Activated CD8-positive, alpha-beta memory T cell treated with anti-CD3 and anti-CD28 coated beads, Interleukin-2, amount 10 ng/mL, durations not matched to agents 7 days and 5 days (primary cell): ENCODE results near the gene RSBN1L. TPM values are rescaled to one million over a fixed set of nuclear protein-coding genes. Genes with fewer than 3 reads are reported as not detected.
"Not testable (repeated sequence)": the region's sequence is repeated elsewhere in the genome, so short reads cannot be mapped to it uniquely, and the experiment has no call there.

Experiments used
- ATAC-seq: fragments of 150-1000 bp; cut with Tn5 transposase; one replicate; pipeline ENCODE4 v1.10.0; 2021; ENCODE audit warnings: moderate library complexity
- CTCF ChIA-PET: fragments of 350-600 bp; sonication (Branson Sonifier 250); formaldehyde crosslinking; loops from one replicate; lab custom pipeline; 2021; ENCODE audit warnings: antibody characterized with exemption; lab: Charles Lee
- DNase-seq: peaks from one replicate; pipeline ENCODE4 v3.0.0-alpha.2; 2020
- H3K27ac Mint-ChIP-seq: one replicate; pipeline ENCODE4 v1.8.0; 2021; ENCODE audit warnings: mild to moderate bottlenecking, mixed read lengths
- H3K27me3 Mint-ChIP-seq: one replicate; pipeline ENCODE4 v1.8.0; 2021; ENCODE audit warnings: mixed read lengths
- H3K36me3 Mint-ChIP-seq: one replicate; pipeline ENCODE4 v1.8.0; 2021; ENCODE audit warnings: mild to moderate bottlenecking, mixed read lengths
- H3K4me1 Mint-ChIP-seq: one replicate; pipeline ENCODE4 v1.8.0; 2021; ENCODE audit warnings: mixed read lengths
- H3K4me3 Mint-ChIP-seq: one replicate; pipeline ENCODE4 v1.8.0; 2021; ENCODE audit warnings: mild to moderate bottlenecking, moderate library complexity, mixed read lengths
- H3K9me3 Mint-ChIP-seq: one replicate; pipeline ENCODE4 v1.8.0; 2022; ENCODE audit warnings: low read depth, mixed read lengths
- total RNA-seq, 2 experiments: library from RNA; stranded (reverse); gene quantifications; one replicate each; pipeline ENCODE4 v1.2.3, GENCODE V29; 2021

RSBN1L gene
- total RNA-seq, 2 experiments from 2014 or later: 23.3 to 26.7 TPM

GRCh38 chr7:77693830-77694583 lies 2.3 kb upstream of the RSBN1L start:
- no peak for ATAC-seq
- Mint-ChIP-seq H3K9me3 (no peaks in the 10 kb centered on the region), H3K4me1 (peaks cover 23% of the 10 kb centered on the region), H3K27me3 (no peaks in the 10 kb centered on the region), H3K27ac (no peak overlapping the region), H3K4me3 (peak overlapping the region; percentile 19), H3K36me3 (peaks cover 19% of the 10 kb centered on the region)
- CTCF ChIA-PET: interaction anchor here (1.8 kb wide), 1 partner anchor 42 kb away, joined by 6 read pairs; no protein-coding TSS in a partner anchor
- DNase-seq: no peak

- Mint-ChIP-seq H3K27ac (peak overlapping the region; percentile 96), H3K9me3 (no peaks in the 10 kb centered on the region), H3K27me3 (no peaks in the 10 kb centered on the region), H3K4me3 (peak overlapping the region; percentile 95), H3K36me3 (peaks cover 28% of the 10 kb centered on the region), H3K4me1 (peaks cover 40% of the 10 kb centered on the region)
- peak; percentile 43 for ATAC-seq
- peak; percentile 73 for DNase-seq
- CTCF ChIA-PET: interaction anchor here (0.8 to 2.2 kb wide), 11 partner anchors 10 to 102 kb away, joined by 3 to 7 read pairs (median 5); partner anchors contain the start of genes PHTF2 and TMEM60
Observed at GRCh38 chr7:77696643-77697534, 630 bp downstream of the RSBN1L start.

GRCh38 chr7:77697535-77697831 lies 1.2 kb downstream of the RSBN1L start:
- H3K27me3 Mint-ChIP-seq: no peaks in the 10 kb centered on the region
- H3K9me3 Mint-ChIP-seq: no peaks in the 10 kb centered on the region
- peak overlapping the region; percentile 95 for H3K4me3 Mint-ChIP-seq
- peaks cover 28% of the 10 kb centered on the region for H3K36me3 Mint-ChIP-seq
- H3K4me1 Mint-ChIP-seq: peaks cover 42% of the 10 kb centered on the region
- H3K27ac Mint-ChIP-seq: peak overlapping the region; percentile 96
- CTCF ChIA-PET: interaction anchor here (0.7 to 2.0 kb wide), 5 partner anchors 17 to 62 kb away, joined by 3 to 6 read pairs (median 5); no protein-coding TSS in a partner anchor
- no peak for ATAC-seq
- DNase-seq: no peak

- peaks cover 33% of the 10 kb centered on the region for H3K36me3 Mint-ChIP-seq
- ATAC-seq (no peak), DNase-seq (no peak)
- H3K4me1 Mint-ChIP-seq: peaks cover 45% of the 10 kb centered on the region
- no peaks in the 10 kb centered on the region for H3K9me3 Mint-ChIP-seq
- CTCF ChIA-PET: interaction anchor here (0.7 to 2.0 kb wide), 7 partner anchors 16 to 61 kb away, joined by 3 to 6 read pairs (median 4); no protein-coding TSS in a partner anchor
- peak overlapping the region; percentile 96 for H3K27ac Mint-ChIP-seq
- H3K4me3 Mint-ChIP-seq: peak overlapping the region; percentile 95
- H3K27me3 Mint-ChIP-seq: no peaks in the 10 kb centered on the region
Observed at GRCh38 chr7:77698042-77698625, 1.9 kb downstream of the RSBN1L start.

- no peaks in the 10 kb centered on the region for H3K9me3 Mint-ChIP-seq
- peaks cover 42% of the 10 kb centered on the region for H3K4me1 Mint-ChIP-seq
- ATAC-seq (no peak), DNase-seq (no peak)
- H3K36me3 Mint-ChIP-seq: peaks cover 32% of the 10 kb centered on the region
- peak overlapping the region; percentile 48 for H3K27ac Mint-ChIP-seq
- no peaks in the 10 kb centered on the region for H3K27me3 Mint-ChIP-seq
- H3K4me3 Mint-ChIP-seq: peak overlapping the region; percentile 60
- CTCF ChIA-PET: interaction anchor here (1.1 to 1.5 kb wide), 3 partner anchors 48 to 58 kb away, joined by 3 to 4 read pairs (median 4); no protein-coding TSS in a partner anchor
Observed at GRCh38 chr7:77699056-77699455, 2.8 kb downstream of the RSBN1L start.

GRCh38 chr7:77702513-77702912 lies 6.3 kb downstream of the RSBN1L start:
- Mint-ChIP-seq H3K27ac (peak overlapping the region; percentile 41), H3K27me3 (no peaks in the 10 kb centered on the region), H3K9me3 (no peaks in the 10 kb centered on the region), H3K36me3 (peaks cover 36% of the 10 kb centered on the region), H3K4me3 (no peak overlapping the region), H3K4me1 (peaks cover 38% of the 10 kb centered on the region)
- ATAC-seq (no peak), DNase-seq (no peak)
- CTCF ChIA-PET: interaction anchor here (1.1 kb wide), 1 partner anchor 51 kb away, joined by 3 read pairs; no protein-coding TSS in a partner anchor

- Mint-ChIP-seq H3K36me3 (peaks cover 37% of the 10 kb centered on the region), H3K27ac (no peak overlapping the region)
Observed at GRCh38 chr7:77702968-77703472, 6.8 kb downstream of the RSBN1L start.

GRCh38 chr7:77703669-77704068 lies 7.4 kb downstream of the RSBN1L start:
- CTCF ChIA-PET: interaction anchor here (1.2 kb wide), 1 partner anchor 27 kb away, joined by 3 read pairs; no protein-coding TSS in a partner anchor
- peaks cover 38% of the 10 kb centered on the region for H3K4me1 Mint-ChIP-seq

More at GRCh38 chr7:77702968-77703472, 6.8 kb downstream of the RSBN1L start:
- DNase-seq (no peak), ATAC-seq (no peak)
- Mint-ChIP-seq H3K27me3 (no peaks in the 10 kb centered on the region), H3K4me1 (peaks cover 39% of the 10 kb centered on the region), H3K4me3 (no peak overlapping the region), H3K9me3 (no peaks in the 10 kb centered on the region)
- CTCF ChIA-PET: interaction anchor here (1.1 to 1.2 kb wide), 2 partner anchors 28 to 52 kb away, joined by 3 read pairs; no protein-coding TSS in a partner anchor

GRCh38 chr7:77707504-77707992 lies 11.3 kb downstream of the RSBN1L start:
- Mint-ChIP-seq H3K4me1 (peaks cover 22% of the 10 kb centered on the region), H3K36me3 (peaks cover 42% of the 10 kb centered on the region), H3K27me3 (no peaks in the 10 kb centered on the region), H3K9me3 (no peaks in the 10 kb centered on the region), H3K27ac (no peak overlapping the region), H3K4me3 (no peak overlapping the region)
- CTCF ChIA-PET: no interaction called here
- no peak for ATAC-seq
- no peak for DNase-seq

More at GRCh38 chr7:77703669-77704068, 7.4 kb downstream of the RSBN1L start:
- H3K27me3 Mint-ChIP-seq, H3K4me3 Mint-ChIP-seq, H3K9me3 Mint-ChIP-seq, ATAC-seq, DNase-seq, H3K27ac Mint-ChIP-seq: not testable (repeated sequence)
- peaks cover 40% of the 10 kb centered on the region for H3K36me3 Mint-ChIP-seq

- CTCF ChIA-PET: no interaction called here
- peaks cover 22% of the 10 kb centered on the region for H3K4me1 Mint-ChIP-seq
- peak overlapping the region; percentile 16 for H3K27ac Mint-ChIP-seq
- H3K4me3 Mint-ChIP-seq: no peak overlapping the region
- DNase-seq: no peak
- H3K36me3 Mint-ChIP-seq: peaks cover 42% of the 10 kb centered on the region
- no peak for ATAC-seq
- H3K27me3 Mint-ChIP-seq: no peaks in the 10 kb centered on the region
- no peaks in the 10 kb centered on the region for H3K9me3 Mint-ChIP-seq
Observed at GRCh38 chr7:77710067-77710466, 13.8 kb downstream of the RSBN1L start.

- Mint-ChIP-seq H3K27ac (no peak overlapping the region), H3K36me3 (peaks cover 42% of the 10 kb centered on the region), H3K4me3 (no peak overlapping the region), H3K9me3 (no peaks in the 10 kb centered on the region), H3K27me3 (no peaks in the 10 kb centered on the region), H3K4me1 (peaks cover 23% of the 10 kb centered on the region)
- DNase-seq: no peak
- no peak for ATAC-seq
- CTCF ChIA-PET: interaction anchor here (0.7 to 1.3 kb wide), 2 partner anchors 10 to 150 kb away, joined by 3 read pairs; no protein-coding TSS in a partner anchor
Observed at GRCh38 chr7:77710861-77711260, 14.6 kb downstream of the RSBN1L start.

- CTCF ChIA-PET: interaction anchor here (1.7 kb wide), 1 partner anchor 16 kb away, joined by 6 read pairs; no protein-coding TSS in a partner anchor
- Mint-ChIP-seq H3K4me1 (peaks cover 23% of the 10 kb centered on the region), H3K9me3 (no peaks in the 10 kb centered on the region), H3K4me3 (no peak overlapping the region), H3K27ac (no peak overlapping the region), H3K36me3 (peaks cover 39% of the 10 kb centered on the region), H3K27me3 (no peaks in the 10 kb centered on the region)
- DNase-seq (no peak), ATAC-seq (no peak)
Observed at GRCh38 chr7:77714195-77714594, 17.9 kb downstream of the RSBN1L start.
